PC-9 (cell line): Measurements from ENCODE around the gene ADISSP. TPM values are rescaled to one million over a fixed set of nuclear protein-coding genes. Genes with fewer than 3 reads are reported as not detected.

Source experiments
- BruUV-seq: library from RNA; stranded (reverse); fragments of 400-500 nt; replicated peaks from 2 replicates; lab custom pipeline; 2021; lab: Mats Ljungman, UMichigan
- CTCF ChIA-PET: fragments of 300-600 bp; sonication (Branson Sonifier 250); formaldehyde crosslinking; loops from one replicate; lab custom pipeline; 2022; ENCODE audit warnings: antibody characterized with exemption; lab: Charles Lee
- POLR2A ChIA-PET: fragments of 300-600 bp; sonication (Branson Sonifier 250); formaldehyde crosslinking; loops from one replicate; lab custom pipeline; 2022; ENCODE audit warnings: antibody characterized with exemption; ENCODE audit not compliant: unreplicated experiment; lab: Charles Lee
- DNase-seq, 2 experiments: peaks; one replicate each; pipeline versions ENCODE4 v3.0.0 to v3.0.0-alpha.2; 2015 to 2022; ENCODE audit warnings: mixed read lengths in 1 of 2
- H2AFZ ChIP-seq: fragments of 200-600 bp; sonication (generic); 2 replicates; pipeline ENCODE4 v1.8.1; 2017; ENCODE audit warnings: antibody characterized with exemption
- H3F3A ChIP-seq: fragments of 200-600 bp; sonication (generic); 2 replicates; pipeline ENCODE4 v1.8.1; 2017; ENCODE audit warnings: antibody characterized with exemption, mild to moderate bottlenecking, low read depth; ENCODE audit not compliant: insufficient read depth
- H3K27ac ChIP-seq: fragments of 200-600 bp; sonication (generic); 2 replicates; pipeline ENCODE4 v1.6.1; 2016; ENCODE audit warnings: mixed run types
- H3K27me3 ChIP-seq: fragments of 200-600 bp; sonication (generic); 2 replicates; pipeline ENCODE4 v1.6.1; 2016; ENCODE audit warnings: low read depth, mixed run types; ENCODE audit not compliant: insufficient read depth
- H3K36me3 ChIP-seq: fragments of 200-600 bp; sonication (generic); 2 replicates; pipeline ENCODE4 v1.6.1; 2016; ENCODE audit warnings: low read depth, mixed run types
- H3K4me1 ChIP-seq: fragments of 200-600 bp; sonication (generic); replicated peaks from 2 replicates; pipeline ENCODE4 v1.6.1; 2016; ENCODE audit warnings: mixed run types; ENCODE audit not compliant: insufficient read depth
- H3K4me2 ChIP-seq: fragments of 200-600 bp; sonication (generic); 2 replicates; pipeline ENCODE4 v1.6.1; 2017; ENCODE audit warnings: mixed run types
- H3K4me3 ChIP-seq: fragments of 200-600 bp; sonication (generic); 2 replicates; pipeline ENCODE4 v1.6.1; 2016; ENCODE audit warnings: mixed run types
- H3K79me2 ChIP-seq: fragments of 200-600 bp; sonication (generic); 2 replicates; pipeline ENCODE4 v1.6.1; 2017; ENCODE audit warnings: low read depth, mixed run types
- H3K9me2 ChIP-seq: fragments of 200-600 bp; sonication (generic); 2 replicates; pipeline ENCODE4 v1.8.1; 2017; ENCODE audit warnings: mild to moderate bottlenecking; ENCODE audit not compliant: insufficient read depth
- H3K9me3 ChIP-seq: fragments of 200-600 bp; sonication (generic); 2 replicates; pipeline ENCODE4 v1.8.1; 2016; ENCODE audit warnings: low read depth; ENCODE audit not compliant: insufficient read depth
- H4K20me1 ChIP-seq: fragments of 200-600 bp; sonication (generic); 2 replicates; pipeline ENCODE4 v1.8.1; 2017; ENCODE audit not compliant: insufficient read depth
- EZH2 ChIP-seq: fragments of 200-600 bp; sonication (generic); IDR thresholded peaks from 2 replicates; pipeline ENCODE4 v1.8.0; 2017; ENCODE audit warnings: antibody characterized with exemption, low read depth
- intact Hi-C: fragments of 100-400 bp; cut with micrococcal nuclease; formaldehyde crosslinking; loops from one replicate; pipeline ENCODE4 v1.10.0; 2022; ENCODE audit not compliant: unreplicated experiment
- total RNA-seq: library from RNA; stranded (reverse); gene quantifications from 2 replicates; pipeline ENCODE4 v1.2.3, GENCODE V29; 2021
- TF ChIP-seq, protein P1 (sequence below): fragments of 200-600 bp; sonication (generic); conservative IDR thresholded peaks from 2 replicates; pipeline ENCODE4 v1.6.1; 2017; ENCODE audit warnings: mixed run types, antibody characterized with exemption, mild to moderate bottlenecking, moderate library complexity

Gene ADISSP
- total RNA-seq, 1 experiment from 2014 or later = 86.9 TPM

DNA sequence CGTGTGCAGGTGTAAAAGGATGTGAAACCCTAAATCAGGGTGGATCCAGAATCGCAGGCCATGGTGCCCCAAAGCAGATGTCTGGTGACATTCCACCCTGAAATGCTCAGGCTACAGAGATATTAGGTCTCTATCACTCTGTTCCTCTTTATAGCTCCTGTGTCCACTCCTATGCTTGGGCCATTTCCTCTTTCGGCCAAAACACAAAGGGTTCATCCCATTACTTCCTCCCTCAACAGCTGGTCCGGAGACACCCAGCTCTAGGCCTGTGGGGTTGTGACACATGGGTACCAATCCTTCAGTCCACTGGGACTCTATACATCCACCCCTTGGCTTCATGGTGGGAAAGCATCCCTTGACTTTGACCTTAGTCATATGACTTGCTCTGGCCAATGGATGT is 53.5 kb downstream of the ADISSP start:
- Histone ChIP-seq H3K4me3 (no peak overlapping the region), H3K27ac (no peak overlapping the region), H3F3A (no peaks in the 10 kb centered on the region), H3K36me3 (no peaks in the 10 kb centered on the region), H3K9me3 (no peaks in the 10 kb centered on the region), H3K79me2 (no peaks in the 10 kb centered on the region), H3K4me2 (no peak overlapping the region), H3K27me3 (no peaks in the 10 kb centered on the region), H2AFZ (no peak overlapping the region), H3K4me1 (no peaks in the 10 kb centered on the region), H4K20me1 (no peaks in the 10 kb centered on the region), H3K9me2 (no peaks in the 10 kb centered on the region)
- TF ChIP-seq, protein P1, sequence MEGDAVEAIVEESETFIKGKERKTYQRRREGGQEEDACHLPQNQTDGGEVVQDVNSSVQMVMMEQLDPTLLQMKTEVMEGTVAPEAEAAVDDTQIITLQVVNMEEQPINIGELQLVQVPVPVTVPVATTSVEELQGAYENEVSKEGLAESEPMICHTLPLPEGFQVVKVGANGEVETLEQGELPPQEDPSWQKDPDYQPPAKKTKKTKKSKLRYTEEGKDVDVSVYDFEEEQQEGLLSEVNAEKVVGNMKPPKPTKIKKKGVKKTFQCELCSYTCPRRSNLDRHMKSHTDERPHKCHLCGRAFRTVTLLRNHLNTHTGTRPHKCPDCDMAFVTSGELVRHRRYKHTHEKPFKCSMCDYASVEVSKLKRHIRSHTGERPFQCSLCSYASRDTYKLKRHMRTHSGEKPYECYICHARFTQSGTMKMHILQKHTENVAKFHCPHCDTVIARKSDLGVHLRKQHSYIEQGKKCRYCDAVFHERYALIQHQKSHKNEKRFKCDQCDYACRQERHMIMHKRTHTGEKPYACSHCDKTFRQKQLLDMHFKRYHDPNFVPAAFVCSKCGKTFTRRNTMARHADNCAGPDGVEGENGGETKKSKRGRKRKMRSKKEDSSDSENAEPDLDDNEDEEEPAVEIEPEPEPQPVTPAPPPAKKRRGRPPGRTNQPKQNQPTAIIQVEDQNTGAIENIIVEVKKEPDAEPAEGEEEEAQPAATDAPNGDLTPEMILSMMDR = no peak
- no peak for TF ChIP-seq EZH2
- no TSS peak for BruUV-seq
- CTCF ChIA-PET = interaction anchor here (0.7 kb wide), 1 partner anchor 84 kb away, joined by 3 read pairs; no protein-coding TSS in a partner anchor
- intact Hi-C loops = loop anchor here (10.0 kb wide), 1 partner anchor 131 kb away; the partner anchor contains the start of gene MAVS
- POLR2A ChIA-PET = no interaction called here
- no peak for DNase-seq

DNA sequence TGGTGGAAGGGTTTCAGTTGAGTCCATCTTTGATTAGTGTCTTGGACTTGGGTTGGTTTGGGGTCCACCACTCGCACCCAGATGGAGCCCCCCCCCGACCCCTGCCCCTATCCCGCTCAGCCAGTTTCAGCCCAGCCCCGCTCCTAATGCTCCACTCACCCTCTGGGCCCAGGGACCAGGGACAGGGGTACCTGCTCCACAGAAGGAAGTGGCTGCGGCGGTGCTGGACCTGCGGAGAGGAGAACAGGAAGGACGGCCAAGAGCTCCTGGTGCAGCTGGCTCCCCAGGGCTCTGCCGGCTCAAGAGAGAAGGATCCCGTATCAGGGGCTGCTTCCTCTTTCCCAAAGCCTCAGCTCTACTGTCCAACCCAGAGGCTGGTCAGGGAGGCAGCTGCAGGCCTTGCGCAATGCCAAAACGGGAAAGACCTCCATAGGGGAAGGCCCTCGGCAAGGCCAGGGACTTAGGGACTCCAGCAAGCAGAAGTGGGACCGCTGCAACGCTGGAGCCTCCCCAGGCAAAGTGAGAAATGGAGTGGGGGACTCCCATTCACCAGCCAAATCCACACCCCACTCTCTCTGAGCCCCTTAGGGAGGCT is 55.2 kb downstream of the ADISSP start, which contains the start of gene SIGLEC1:
Gene SIGLEC1 (minus strand): TSS at position 322 of the 595 bp plus-strand sequence. CDS start 5,472 bp downstream, outside the sequence.
- ChIA-PET CTCF (interaction anchor here (2.6 kb wide), 1 partner anchor 149 kb away, joined by 14 read pairs; no protein-coding TSS in a partner anchor), POLR2A (no interaction called here)
- DNase-seq = no peak
- no peaks in the 10 kb centered on the region for H3K4me1 ChIP-seq
- no peaks in the 10 kb centered on the region for H3K27me3 ChIP-seq
- TF ChIP-seq, protein P1 = no peak
- no peak for TF ChIP-seq EZH2
- H3K4me3 ChIP-seq = no peak within 1 kb of the TSS
- BruUV-seq = no TSS peak
- H3K4me2 ChIP-seq = no peak within 1 kb of the TSS
- no peaks in the 10 kb centered on the region for H3K79me2 ChIP-seq
- H3K9me3 ChIP-seq = no peaks in the 10 kb centered on the region
- intact Hi-C loops = loop anchor here (10.0 kb wide), 1 partner anchor 132 kb away; the partner anchor contains the start of gene MAVS
- no peaks in the 10 kb centered on the region for H3F3A ChIP-seq
- no peaks in the 10 kb centered on the region for H3K9me2 ChIP-seq
- no peak within 1 kb of the TSS for H2AFZ ChIP-seq
- H3K27ac ChIP-seq = no peak within 1 kb of the TSS
- H4K20me1 ChIP-seq = no peaks in the 10 kb centered on the region
- H3K36me3 ChIP-seq = no peaks in the 10 kb centered on the region

DNA sequence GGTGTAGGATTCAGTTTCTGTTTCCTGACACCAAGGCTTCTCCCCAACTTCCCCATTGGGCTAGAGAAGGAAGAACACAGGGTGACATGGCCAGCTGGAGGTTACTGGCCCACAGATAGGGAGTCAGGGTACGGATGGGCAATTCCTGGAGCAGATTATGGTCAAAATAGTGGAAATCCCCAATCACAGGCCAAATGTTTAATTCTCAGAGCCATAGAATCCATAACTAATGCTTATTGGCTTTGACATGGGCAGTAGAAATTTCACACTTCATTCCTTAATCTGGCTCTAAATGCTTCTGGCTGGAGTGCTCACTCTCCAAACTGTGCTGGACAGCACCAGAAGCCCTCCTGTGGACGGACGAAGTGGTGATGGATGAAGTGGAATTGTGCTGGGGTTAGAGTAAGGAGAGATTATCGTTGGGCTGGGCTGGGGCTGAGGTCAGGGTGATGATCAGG is 56.0 kb downstream of the ADISSP start:
- no peaks in the 10 kb centered on the region for H3K4me1 ChIP-seq
- BruUV-seq = no TSS peak
- H3K4me3 ChIP-seq = no peak overlapping the region
- H3K27ac ChIP-seq = no peak overlapping the region
- H3K79me2 ChIP-seq = no peaks in the 10 kb centered on the region
- no peak overlapping the region for H3K4me2 ChIP-seq
- intact Hi-C loops = loop anchor here (1.0 to 10.0 kb wide), 2 partner anchors 133 to 148 kb away; partner anchors contain the start of gene MAVS
- no peaks in the 10 kb centered on the region for H3K27me3 ChIP-seq
- ChIA-PET POLR2A (no interaction called here), CTCF (interaction anchor here (0.6 to 2.6 kb wide), 6 partner anchors 14 to 192 kb away, joined by 4 to 14 read pairs (median 8); partner anchors contain the start of gene ADAM33)
- no peaks in the 10 kb centered on the region for H4K20me1 ChIP-seq
- no peaks in the 10 kb centered on the region for H3K36me3 ChIP-seq
- no peak for DNase-seq
- H3F3A ChIP-seq = no peaks in the 10 kb centered on the region
- no peaks in the 10 kb centered on the region for H3K9me2 ChIP-seq
- no peak overlapping the region for H2AFZ ChIP-seq
- no peak for TF ChIP-seq EZH2
- TF ChIP-seq, protein P1 = no peak
- no peaks in the 10 kb centered on the region for H3K9me3 ChIP-seq
